ENCODE results near the gene ZFPL1.

GRCh38 chr11:65040520-65040846 lies 43.5 kb upstream of the ZFPL1 start:
- TF ChIP-seq PATZ1 (CRISPR knock-in tag; IDR thresholded peaks at IDR 0.05; ENCODE audit: borderline replicate concordance) = no peak
- TF ChIP-seq ZNF565 (CRISPR knock-in tag; conservative IDR thresholded peaks at IDR 0.05; ENCODE audit: low read depth) = no peak
- TF ChIP-seq ARNTL (CRISPR knock-in tag; IDR thresholded peaks at IDR 0.05; ENCODE audit: borderline replicate concordance, low read depth) = no peak
